ENCODE measurements around the gene BCAS4. TPM values are rescaled to one million over a fixed set of nuclear protein-coding genes. Genes with fewer than 3 reads are reported as not detected.
"Not testable (repeated sequence)": the region's sequence is repeated elsewhere in the genome, so short reads cannot be mapped to it uniquely, and the experiment has no call there.

Gene BCAS4
- total RNA-seq, 1 donor from 2014 or later, result 7.1 TPM

DNA sequence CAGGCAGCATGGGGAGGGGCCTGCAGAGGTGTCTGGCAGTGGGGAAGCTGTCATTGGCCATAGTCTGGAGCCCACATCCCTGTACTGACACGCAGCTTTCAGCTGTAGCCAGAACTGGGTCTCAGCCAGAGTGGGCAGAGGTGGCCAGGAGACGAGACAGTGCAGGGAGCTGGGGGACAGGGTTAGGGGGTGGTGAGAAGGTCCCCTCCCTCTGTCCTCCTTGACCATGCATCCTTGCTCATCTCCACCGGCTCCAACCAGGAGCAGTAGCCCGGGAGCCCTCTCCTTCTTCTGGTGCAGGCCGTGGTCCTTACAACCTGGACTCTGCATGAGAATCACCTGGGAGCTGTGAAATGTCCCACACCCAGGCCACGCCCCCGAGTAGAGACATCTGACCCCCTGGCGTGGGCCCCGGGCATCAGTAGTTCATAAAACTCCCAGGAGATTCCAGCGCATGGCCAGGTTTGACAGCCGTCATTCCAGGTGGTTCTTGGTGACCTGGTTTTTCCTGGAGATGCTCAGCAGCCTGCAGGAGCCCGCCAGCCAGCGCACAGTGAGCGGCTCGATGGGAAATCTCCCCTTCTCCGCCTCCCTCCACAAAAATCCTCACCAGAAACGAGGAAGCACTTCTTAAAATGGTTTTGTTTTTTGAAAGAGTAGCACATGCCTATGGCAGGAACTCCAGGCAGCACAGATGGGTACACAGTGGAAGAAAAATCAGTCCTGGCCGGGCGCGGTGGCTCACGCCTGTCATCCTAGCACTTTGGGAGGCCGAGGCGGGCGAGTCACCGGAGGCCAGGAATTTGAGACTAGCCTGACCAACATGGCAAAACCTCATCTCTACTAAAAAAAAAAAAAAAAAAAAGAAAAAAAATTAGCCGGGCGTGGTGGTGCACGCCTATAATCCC lies 80.2 kb downstream of the BCAS4 start:
- intact Hi-C loops (cut with micrococcal nuclease), result no loop called here

DNA sequence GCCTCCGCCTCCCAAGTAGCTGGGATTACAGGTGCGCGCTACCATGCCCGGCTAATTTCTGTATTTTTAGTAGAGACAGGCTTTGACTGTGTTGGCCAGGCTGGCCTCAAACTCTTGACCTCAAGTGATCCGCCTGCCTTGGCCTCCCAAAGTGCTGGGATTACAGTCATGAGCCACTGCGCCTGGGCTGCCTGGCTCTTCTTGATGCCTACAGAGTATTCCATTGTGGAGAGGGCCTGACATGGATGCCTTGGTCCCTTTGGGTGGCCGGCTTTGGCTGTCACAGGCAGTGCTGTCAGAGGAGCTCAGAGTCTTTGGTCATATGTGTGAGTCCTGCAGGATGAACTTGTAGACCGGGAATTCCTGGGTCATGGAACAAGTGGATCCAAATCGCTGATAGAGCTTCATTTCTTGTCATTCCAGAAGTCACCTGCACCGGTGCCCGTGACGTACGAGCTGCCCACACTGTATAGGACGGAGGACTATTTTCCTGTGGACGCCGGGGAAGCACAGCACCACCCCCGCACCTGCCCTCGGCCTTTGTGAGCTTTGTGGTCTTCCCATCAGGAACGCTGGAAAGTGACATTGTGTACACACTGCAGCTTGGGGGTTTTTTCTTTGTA lies 81.3 kb downstream of the BCAS4 start:
- intact Hi-C loops (cut with micrococcal nuclease), result no loop called here

DNA sequence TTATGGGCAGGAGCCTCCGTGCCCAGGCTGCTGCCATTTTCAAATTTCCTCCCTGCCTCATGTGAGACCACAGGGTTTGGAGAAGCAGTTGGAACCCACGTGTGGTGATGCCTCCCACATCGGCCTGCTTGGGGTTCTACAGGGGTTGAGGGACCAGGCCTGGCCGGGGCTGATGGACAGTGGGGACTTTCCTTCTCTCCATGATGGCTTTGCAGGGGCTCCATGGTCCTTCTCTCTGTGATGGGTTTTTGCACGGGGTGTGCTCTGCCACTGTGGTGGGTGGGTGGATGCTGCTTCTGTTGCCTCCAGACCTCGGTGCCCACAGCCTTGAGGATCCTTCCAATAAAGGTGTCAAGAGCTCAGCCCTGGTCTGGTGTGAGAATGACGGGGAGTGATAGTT lies 82.0 kb downstream of the BCAS4 start:
- intact Hi-C loops (cut with micrococcal nuclease), result no loop called here

DNA sequence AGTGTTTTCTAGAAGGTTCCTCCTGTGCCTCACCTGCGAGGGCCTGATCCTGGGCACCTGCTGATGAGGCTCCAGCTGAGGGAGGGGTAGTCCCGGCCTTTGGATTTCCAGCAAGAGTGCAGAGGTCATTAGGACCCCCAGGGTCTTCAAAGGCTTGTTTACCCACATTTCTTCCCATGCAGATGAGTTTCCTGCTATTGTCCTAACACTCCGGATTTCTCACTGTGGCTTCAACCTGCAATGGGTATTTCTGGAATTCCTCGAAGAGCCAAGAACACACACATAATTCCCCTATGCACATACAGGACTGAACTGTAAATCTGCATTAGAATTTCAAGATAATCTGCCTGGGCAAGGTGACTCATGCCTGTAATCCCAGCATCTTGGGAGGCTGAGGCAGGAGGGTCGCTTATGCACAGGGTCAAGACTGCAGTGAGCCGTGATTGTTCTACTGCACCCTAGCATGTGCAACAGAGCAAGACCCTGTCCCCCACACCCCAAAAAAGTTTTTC lies 82.4 kb downstream of the BCAS4 start:
- intact Hi-C loops (cut with micrococcal nuclease), result no loop called here

DNA sequence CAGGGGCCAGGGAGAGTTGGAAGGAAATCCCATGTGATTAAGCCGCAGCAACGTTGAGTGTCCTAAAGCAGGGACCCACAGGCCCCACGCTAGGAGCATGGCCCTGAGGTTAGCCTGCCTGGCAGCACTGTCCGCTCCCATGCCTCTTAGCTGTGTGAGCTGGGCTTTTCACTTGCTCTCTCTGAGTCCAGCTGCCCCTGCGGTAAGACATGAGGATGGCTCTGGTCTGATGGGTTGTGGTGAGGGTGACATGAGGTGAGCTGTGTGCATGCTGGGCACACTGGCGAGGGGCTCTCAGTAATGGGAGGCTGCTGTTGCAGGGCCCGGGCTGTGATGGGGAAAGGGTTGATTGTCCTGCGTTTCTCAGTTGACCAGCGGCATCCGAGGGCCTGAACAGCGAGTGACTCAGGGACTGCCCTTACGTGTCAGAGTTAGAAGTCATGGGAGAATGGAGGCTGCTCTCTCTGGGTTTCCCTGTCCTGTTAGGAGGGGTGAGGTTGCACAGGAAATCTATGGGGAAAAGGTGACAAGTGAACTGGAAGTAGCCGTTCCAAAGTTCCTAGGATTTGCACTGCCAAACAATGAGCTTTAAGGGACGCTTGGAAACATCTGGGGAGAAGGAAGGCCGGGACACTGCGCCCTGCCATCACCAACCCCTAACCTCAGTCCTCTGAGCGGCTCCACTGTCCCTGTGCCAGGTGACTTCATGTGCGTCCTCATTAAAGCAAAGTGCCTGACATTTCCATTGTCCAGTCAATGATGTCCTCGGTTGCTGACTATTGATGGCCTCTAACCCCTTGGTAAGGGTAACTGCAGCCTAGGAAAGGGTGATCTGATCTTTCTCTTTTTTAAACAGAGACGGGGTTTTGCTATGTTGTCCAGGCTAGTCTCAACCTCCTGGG lies 85.0 kb downstream of the BCAS4 start:
- intact Hi-C loops (cut with micrococcal nuclease), result no loop called here

DNA sequence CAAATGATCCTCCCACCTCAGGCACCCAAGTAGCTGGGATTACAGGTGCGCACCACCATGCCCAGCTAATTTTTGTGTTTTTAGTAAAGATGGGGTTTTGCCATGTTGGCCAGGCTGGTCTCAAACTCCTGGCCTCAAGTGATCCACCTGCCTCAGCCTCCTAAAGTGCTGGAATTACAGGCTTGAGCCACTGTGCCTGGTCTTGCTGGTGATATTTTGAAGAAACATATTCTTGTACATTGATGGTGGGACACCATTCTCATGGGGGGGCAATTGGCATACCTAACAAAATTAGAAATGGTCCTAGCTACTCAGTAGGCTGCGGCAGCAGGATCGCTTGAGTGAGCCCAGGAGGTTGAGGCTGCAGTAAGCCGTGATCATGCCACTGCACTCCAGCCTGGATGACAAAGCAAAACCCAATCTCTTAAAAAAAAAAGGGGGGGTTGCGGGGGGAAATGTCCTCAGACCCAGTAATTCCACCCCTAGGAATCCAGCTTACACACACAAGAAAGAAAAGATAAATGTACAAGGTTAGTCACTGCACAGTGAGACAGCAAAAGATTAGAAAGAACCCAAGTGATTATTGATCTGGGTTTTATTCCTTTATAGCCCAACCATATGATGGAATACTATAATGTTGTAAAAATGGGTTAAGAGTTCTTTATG lies 87.0 kb downstream of the BCAS4 start:
- intact Hi-C loops (cut with micrococcal nuclease), result not testable (repeated sequence)

DNA sequence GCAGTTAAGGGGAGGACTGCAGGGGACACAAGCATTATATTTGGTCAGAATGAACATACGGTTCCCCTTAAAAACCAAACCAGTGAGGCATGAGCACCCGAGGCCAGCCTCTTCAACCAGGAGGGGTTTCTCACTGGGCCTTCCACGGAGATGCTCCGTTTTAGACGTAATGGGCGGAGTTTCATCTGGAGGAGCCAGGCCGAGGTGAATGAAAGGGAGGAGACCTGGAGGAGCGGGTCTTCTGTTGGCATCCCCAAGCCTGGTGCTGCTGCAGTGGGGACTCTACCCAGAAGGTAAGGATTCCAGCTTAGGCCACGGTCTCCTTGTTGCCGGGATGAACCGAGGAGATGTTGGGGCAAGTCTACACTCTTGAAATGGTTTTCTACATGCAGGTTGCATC lies 89.0 kb downstream of the BCAS4 start:
- intact Hi-C loops (cut with micrococcal nuclease), result no loop called here

DNA sequence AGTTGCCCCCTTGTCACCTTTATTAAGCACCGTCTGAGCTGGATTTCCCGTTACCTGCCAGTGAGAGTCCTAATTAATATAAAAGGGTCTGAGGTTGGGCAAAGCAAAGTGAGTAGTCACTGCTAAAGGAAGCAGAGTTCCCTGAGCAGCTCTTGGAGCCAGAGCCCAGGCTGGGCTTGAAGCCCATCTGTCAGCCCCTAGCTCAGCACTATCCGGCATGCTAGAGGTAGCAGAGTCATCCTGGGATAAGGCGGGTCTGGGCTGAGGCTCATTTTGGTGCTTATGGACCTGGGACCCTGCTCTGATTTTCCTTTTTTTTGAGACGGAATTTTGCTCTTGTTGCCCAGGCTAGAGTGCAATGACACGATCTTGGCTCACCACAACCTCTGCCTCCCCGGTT lies 90.2 kb downstream of the BCAS4 start:
- intact Hi-C loops (cut with micrococcal nuclease), result no loop called here

DNA sequence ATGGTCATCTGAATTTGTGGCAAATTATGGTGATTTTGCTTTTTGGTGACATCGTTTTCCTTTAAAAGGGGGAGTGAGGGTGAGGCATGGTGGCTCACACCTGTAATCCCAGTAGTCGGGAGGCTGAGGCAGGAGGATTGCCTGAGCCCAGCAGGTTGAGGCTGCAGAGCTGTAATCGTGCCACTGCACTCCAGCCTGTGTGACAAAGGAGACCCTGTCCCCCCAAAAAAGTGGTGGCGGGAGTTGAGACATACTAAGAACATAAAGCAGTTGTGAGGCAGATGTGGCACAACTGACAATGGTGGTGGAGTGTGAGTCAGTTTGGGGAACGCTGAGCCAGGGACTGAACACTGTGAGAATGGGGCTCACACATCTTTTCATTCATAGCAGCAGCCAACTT lies 90.9 kb downstream of the BCAS4 start:
- intact Hi-C loops (cut with micrococcal nuclease), result no loop called here

DNA sequence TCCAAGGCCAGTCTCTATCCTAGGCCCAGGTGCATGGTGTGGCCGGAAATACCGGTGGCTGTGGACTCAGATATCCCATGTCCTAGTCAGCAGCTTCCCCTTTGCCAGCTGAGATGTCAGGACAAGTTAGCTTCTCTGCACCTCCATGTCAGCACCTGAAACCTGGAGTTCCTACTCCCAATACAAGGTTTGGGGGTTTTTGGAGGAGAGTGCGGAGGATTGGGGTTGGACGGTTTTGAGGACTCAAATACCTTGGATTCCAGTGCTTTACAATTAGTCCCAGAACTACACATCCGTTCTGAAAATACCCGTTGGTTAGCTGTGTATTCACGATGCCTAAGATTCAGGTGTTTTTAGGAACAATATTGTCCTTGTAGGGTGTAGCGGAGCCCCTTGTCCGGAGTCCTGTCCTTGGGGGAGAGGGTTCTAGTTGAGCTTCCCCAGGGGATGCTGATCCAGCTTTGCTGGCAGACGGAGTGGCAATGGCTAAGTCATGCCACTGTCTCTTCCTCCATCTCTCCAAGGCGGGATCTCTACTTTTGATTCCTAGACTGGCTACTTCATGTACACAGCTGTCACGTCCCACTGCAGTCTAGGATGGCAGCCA lies 91.4 kb downstream of the BCAS4 start:
- intact Hi-C loops (cut with micrococcal nuclease), result no loop called here

DNA sequence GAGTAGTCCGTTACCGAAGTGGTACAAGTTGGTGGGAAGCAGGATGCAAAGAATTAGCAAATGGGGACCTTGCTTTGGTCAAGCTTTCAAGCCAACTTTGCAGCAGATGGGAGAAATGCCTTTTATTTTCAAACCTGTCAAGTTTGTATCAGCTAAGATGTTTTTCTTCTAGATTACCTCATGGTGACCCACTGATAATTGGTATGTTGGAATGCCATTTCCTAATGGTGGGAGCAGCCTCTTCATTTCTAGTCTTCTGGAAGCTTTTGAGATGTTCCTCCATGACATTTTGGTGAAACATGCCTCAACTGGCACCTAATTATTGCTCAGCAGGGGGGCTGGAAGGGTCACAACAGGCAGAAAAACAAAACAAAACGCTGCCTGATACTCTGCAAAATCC lies 92.7 kb downstream of the BCAS4 start:
- intact Hi-C loops (cut with micrococcal nuclease), result no loop called here

DNA sequence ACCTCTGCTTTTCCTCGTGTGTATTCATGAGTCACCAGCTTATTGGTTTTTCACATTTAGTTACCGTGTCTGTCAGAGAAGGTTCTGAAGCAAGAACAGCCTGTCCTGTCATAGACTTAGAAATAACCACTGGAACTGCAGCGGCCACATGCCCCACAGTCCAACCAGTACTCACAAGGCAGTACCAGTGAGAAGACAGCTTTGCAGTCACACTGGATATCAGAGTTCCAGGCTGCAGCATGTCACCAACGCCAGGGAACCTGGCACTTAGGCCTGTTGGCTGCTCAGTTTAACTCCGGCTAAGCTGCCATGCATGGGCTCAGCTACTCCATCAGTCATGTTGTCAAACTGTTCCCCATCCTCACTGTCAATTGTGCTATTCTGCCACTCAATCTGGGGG lies 96.3 kb downstream of the BCAS4 start:
- intact Hi-C loops (cut with micrococcal nuclease), result no loop called here

DNA sequence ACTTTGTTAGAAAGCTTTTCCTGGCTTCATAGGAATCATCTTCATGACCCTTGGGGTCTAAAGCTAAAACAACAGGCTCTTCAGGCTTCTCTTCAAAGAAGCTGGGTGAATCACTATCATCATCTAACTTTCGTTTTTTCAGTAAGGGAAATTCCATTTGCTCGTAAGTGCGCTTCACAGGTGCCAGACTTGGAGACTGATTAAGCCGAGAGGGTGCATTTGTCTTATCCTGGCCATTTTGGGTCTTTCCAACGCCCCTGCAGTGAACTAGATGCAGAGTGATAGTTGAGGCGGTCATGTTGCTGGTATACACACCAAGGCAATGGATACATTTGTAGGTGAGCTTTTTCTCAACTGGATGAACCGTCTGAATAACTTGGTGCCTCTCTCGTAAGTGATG lies 97.5 kb downstream of the BCAS4 start:
- intact Hi-C loops (cut with micrococcal nuclease), result no loop called here

DNA sequence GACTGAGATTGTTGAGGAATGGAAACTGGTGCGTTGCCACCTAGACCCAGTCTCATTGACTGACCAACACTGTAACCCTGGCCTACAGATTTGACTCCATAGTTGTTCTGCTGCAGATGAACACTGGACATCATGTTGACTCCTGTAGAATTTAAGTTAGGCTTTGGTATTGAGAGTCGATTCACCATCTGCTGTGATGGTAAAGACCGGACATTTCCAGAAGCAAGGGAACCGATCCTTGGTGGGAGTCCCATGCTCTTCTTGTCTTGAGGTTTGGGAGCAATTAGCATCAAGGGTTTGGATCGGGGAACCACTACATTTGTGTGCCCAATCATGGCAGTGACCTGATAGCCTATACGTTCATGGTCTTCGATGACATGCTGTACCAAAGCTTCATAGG lies 98.8 kb downstream of the BCAS4 start:
- intact Hi-C loops (cut with micrococcal nuclease), result no loop called here

DNA sequence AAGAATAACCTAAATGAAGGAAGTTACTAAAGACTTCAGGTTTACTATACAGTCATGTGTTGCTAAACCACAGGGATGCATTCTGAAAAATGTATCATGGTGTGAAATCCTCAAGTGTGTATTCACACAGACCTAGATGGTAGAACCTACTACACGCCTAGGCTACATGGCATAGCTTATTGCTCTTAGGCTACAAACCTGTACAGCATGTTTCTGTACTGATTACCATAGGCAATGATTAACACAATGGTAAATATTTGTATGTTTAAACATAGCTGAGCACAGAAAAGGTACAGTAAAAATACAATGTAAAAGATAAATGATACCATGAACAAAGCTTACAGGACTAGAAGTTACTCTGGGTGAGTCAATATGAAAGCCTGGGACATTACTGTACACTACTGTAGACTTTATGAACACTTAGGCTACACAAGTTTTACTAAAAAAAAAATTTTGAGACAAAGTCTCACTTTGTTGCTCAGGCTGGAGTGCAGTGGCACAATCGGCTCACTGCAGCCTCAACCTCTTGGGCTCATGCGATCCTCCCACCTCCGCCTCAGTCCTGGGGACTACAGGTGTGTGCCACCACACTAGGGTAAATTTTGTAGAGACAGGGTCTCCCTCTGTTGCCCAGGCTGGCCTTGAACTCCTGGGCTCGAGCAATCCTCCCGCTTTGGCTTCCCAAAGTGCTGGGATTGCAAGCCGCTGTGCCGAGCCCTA lies 100.4 kb downstream of the BCAS4 start:
- intact Hi-C loops (cut with micrococcal nuclease), result no loop called here

DNA sequence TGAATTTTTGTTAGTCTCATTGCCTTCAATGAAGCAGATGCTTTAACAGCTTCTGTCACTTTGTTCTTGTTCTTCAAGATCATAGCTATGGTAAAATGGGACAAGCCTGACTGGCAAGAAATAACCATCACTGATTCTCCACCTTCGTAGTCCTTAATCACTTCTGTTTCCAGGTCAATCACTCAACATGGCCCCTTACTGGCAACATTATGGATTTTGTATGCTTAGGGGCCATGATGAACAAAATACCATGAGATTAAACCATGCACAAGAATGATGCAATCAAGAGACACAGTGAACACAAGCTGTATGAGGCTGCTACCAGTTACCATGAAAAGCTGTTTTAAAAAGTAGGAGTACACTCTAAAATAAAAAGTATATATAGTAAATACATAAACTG lies 103.6 kb downstream of the BCAS4 start:
- intact Hi-C loops (cut with micrococcal nuclease), result no loop called here

DNA sequence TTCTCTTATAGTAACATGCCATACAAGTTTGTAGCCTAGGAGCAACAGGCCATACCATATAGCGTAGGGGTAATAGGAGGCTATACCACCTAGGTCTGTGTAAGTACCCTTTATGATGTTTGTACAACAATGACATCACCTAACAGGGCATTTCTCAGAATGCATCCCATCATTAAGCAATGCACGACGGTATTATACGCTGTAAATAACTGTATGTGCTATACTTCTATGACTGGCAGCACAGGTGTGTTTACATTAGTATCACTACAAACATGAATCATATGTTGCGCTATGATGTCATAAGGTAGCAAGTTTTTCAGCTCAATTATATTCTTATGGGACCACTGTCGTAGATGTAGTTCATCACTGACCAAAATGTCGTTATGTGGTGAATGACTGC lies 105.4 kb downstream of the BCAS4 start:
- intact Hi-C loops (cut with micrococcal nuclease), result no loop called here

DNA sequence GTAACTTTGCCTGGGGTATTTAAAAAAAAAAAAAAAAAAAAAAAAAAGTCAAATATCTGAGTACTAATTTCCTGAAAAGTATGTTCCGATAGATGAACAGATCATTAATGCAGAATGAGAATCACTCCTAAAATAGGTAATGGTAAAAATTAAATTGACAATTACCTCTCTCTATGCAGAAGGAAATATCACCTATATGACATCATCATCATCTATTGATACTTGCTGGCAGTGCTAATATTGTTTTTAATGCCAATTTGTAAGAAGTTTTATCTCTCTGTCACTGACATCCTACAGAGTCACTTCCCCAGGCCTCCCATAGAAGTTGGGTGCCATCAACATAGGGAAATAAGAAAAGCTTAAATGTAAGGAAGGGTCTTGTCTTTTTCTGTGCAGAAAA lies 106.4 kb downstream of the BCAS4 start:
- intact Hi-C loops (cut with micrococcal nuclease), result no loop called here

DNA sequence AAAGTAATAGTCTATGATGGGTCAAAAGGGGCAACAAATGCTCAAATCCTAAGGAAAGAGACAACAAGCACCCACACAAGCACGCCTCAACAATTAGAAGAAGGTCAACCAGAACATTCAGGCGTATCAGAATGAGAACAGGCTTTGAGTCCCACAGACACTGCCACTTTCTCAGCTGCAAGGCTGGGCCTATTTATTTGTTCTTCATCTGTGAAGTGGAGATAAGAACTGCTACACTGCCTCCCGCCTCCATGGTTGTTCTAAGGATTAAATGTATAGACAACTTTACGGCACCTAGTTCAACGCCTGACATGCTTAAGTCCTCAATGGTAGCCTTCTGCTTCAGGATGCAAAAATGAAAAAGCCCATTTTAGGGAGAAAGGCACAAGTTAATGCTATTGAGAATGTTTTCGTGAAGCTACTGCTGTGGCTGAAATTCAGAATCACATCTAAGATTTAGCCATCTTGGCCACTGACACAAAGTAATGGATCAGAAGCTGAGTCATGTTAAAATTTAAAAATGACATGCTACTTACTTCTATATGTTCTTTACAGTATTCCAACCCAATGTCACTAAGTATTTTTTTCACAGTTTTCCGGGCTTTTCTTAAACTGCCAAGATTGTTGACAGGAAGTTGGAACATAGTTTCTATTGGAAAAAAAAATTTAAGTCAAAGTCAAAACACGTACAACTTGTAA lies 108.6 kb downstream of the BCAS4 start:
- intact Hi-C loops (cut with micrococcal nuclease), result no loop called here
